Ishikawa (cell line): Measurements from ENCODE around the gene YPEL2.

ENCODE experiments used
- CEBPB ChIP-seq: IDR thresholded peaks from 2 replicates; pipeline ENCODE4 v1.6.1; 2012
- CREB1 ChIP-seq: IDR thresholded peaks from 2 replicates; pipeline ENCODE4 v1.6.1; 2012; ENCODE audit warnings: low read depth
- EGR1 ChIP-seq: IDR thresholded peaks from 2 replicates; pipeline ENCODE4 v1.6.1; 2012
- EP300 ChIP-seq: IDR thresholded peaks from 2 replicates; pipeline ENCODE4 v1.6.1; 2012; ENCODE audit warnings: borderline replicate concordance
- FOXM1 ChIP-seq: IDR thresholded peaks from 2 replicates; pipeline ENCODE4 v1.6.1; 2012; ENCODE audit warnings: low read depth, borderline replicate concordance
- MAX ChIP-seq: IDR thresholded peaks from 2 replicates; pipeline ENCODE4 v1.6.1; 2012
- NFIC ChIP-seq: IDR thresholded peaks from 2 replicates; pipeline ENCODE4 v1.6.1; 2012
- RAD21 ChIP-seq: IDR thresholded peaks from 2 replicates; pipeline ENCODE4 v1.6.1; 2012; ENCODE audit warnings: low read depth
- REST ChIP-seq: IDR thresholded peaks from 2 replicates; pipeline ENCODE4 v1.6.1; 2012; ENCODE audit warnings: low read depth, mild to moderate bottlenecking
- TAF1 ChIP-seq: IDR thresholded peaks from 2 replicates; pipeline ENCODE4 v1.6.1; 2012; ENCODE audit warnings: low read depth, mild to moderate bottlenecking
- TCF12 ChIP-seq: IDR thresholded peaks from 2 replicates; pipeline ENCODE4 v1.6.1; 2012; ENCODE audit warnings: low read depth
- TEAD4 ChIP-seq: IDR thresholded peaks from 2 replicates; pipeline ENCODE4 v1.6.1; 2012
- USF1 ChIP-seq: IDR thresholded peaks from 2 replicates; pipeline ENCODE4 v1.6.1; 2012
- YY1 ChIP-seq: IDR thresholded peaks from 2 replicates; pipeline ENCODE4 v1.6.1; 2012; ENCODE audit warnings: low read depth
- ZBTB7A ChIP-seq: IDR thresholded peaks from 2 replicates; pipeline ENCODE4 v1.6.1; 2012; ENCODE audit warnings: low read depth

Gene YPEL2

GRCh38 chr17:59329176-59330052, 2.0 kb upstream of the YPEL2 start:
- TF ChIP-seq FOXM1 (no peak), RAD21 (peak; percentile 65)

GRCh38 chr17:59330053-59330942, 1.2 kb upstream of the YPEL2 start:
- no peak for TF ChIP-seq TAF1
- peak; percentile 63 for TF ChIP-seq MAX

GRCh38 chr17:59331929-59332748, 684 bp downstream of the YPEL2 start:
- TF ChIP-seq ZBTB7A = peak; percentile 73
- no peak for TF ChIP-seq REST
- peak; percentile 81 for TF ChIP-seq USF1

- TF ChIP-seq TAF1 (no peak), NFIC (no peak), MAX (no peak), TCF12 (no peak), RAD21 (no peak), EGR1 (no peak), YY1 (no peak), EP300 (no peak), CEBPB (no peak), REST (no peak)
Observed at GRCh38 chr17:59332749-59333377, 1.4 kb downstream of the YPEL2 start.

- TF ChIP-seq FOXM1 (no peak), CREB1 (no peak), TAF1 (no peak), MAX (no peak), NFIC (no peak), USF1 (no peak), RAD21 (no peak), EGR1 (no peak), ZBTB7A (no peak), EP300 (no peak), TCF12 (no peak), TEAD4 (no peak), CEBPB (no peak), YY1 (no peak), REST (no peak)
Observed at GRCh38 chr17:59333836-59334235, 2.4 kb downstream of the YPEL2 start.
